Measurements from ENCODE around the gene SP4. TPM values are rescaled to one million over a fixed set of nuclear protein-coding genes. Genes with fewer than 3 reads are reported as not detected.

The SP4 gene
- total RNA-seq, 4 donors from 2014 or later, result 6.4 to 21.2 (median 15.3) TPM

- no peak for DNase-seq
- H3K4me1 ChIP-seq, result no peaks in the 10 kb centered on the region
- H3K36me3 ChIP-seq, result no peaks in the 10 kb centered on the region
- H3K27me3 ChIP-seq, result no peaks in the 10 kb centered on the region
- TF ChIP-seq CTCF (IDR thresholded peaks at IDR 0.05), result no peak
- TF ChIP-seq POLR2A (IDR thresholded peaks at IDR 0.05), result no peak
- intact Hi-C loops (cut with DNase I; ENCODE audit: low total_unique reads), result no loop called here
- H3K27ac ChIP-seq, result no peak overlapping the region
- H3K4me3 ChIP-seq, result no peak overlapping the region
- H3K9me3 ChIP-seq, result peaks cover 0 to 7% of the 10 kb centered on the region in 2 donors
Observed at GRCh38 chr7:21497072-21497471, 69.2 kb downstream of the SP4 start.

GRCh38 chr7:21500117-21500832 is 72.4 kb downstream of the SP4 start:
- no peak for TF ChIP-seq POLR2A (IDR thresholded peaks at IDR 0.05)
- TF ChIP-seq CTCF (IDR thresholded peaks at IDR 0.05), result no peak
- H3K9me3 ChIP-seq, result peaks cover 0 to 7% of the 10 kb centered on the region in 2 donors
- no peaks in the 10 kb centered on the region for H3K27me3 ChIP-seq
- H3K36me3 ChIP-seq, result no peaks in the 10 kb centered on the region
- H3K4me1 ChIP-seq, result no peaks in the 10 kb centered on the region
- DNase-seq, result no peak
- intact Hi-C loops (cut with DNase I; ENCODE audit: low total_unique reads), result no loop called here
- no peak overlapping the region for H3K4me3 ChIP-seq
- H3K27ac ChIP-seq, result no peak overlapping the region

GRCh38 chr7:21504021-21504420 is 76.1 kb downstream of the SP4 start:
- H3K9me3 ChIP-seq, result peaks cover 0 to 2% of the 10 kb centered on the region in 2 donors
- H3K27me3 ChIP-seq, result no peaks in the 10 kb centered on the region
- no peak for DNase-seq
- intact Hi-C loops (cut with DNase I; ENCODE audit: low total_unique reads), result no loop called here
- no peaks in the 10 kb centered on the region for H3K4me1 ChIP-seq
- H3K27ac ChIP-seq, result no peak overlapping the region
- H3K4me3 ChIP-seq, result no peak overlapping the region
- H3K36me3 ChIP-seq, result no peaks in the 10 kb centered on the region
- TF ChIP-seq CTCF (IDR thresholded peaks at IDR 0.05), result no peak
- TF ChIP-seq POLR2A (IDR thresholded peaks at IDR 0.05), result no peak

- Histone ChIP-seq H3K4me3 (no peak overlapping the region), H3K27me3 (no peaks in the 10 kb centered on the region), H3K9me3 (peaks cover 0 to 8% of the 10 kb centered on the region in 2 donors), H3K27ac (no peak overlapping the region), H3K4me1 (no peaks in the 10 kb centered on the region), H3K36me3 (no peaks in the 10 kb centered on the region)
- no peak for DNase-seq
- TF ChIP-seq CTCF (IDR thresholded peaks at IDR 0.05) (peak; percentile 12 to 46 (median 22)), POLR2A (IDR thresholded peaks at IDR 0.05) (no peak)
- intact Hi-C loops (cut with DNase I; ENCODE audit: low total_unique reads), result no loop called here
Observed at GRCh38 chr7:21507627-21508343, 79.9 kb downstream of the SP4 start.

GRCh38 chr7:21508538-21508937 is 80.7 kb downstream of the SP4 start:
- no peaks in the 10 kb centered on the region for H3K27me3 ChIP-seq
- intact Hi-C loops (cut with DNase I; ENCODE audit: low total_unique reads), result no loop called here
- H3K4me1 ChIP-seq, result no peaks in the 10 kb centered on the region
- TF ChIP-seq POLR2A (IDR thresholded peaks at IDR 0.05) (no peak), CTCF (IDR thresholded peaks at IDR 0.05) (no peak)
- H3K36me3 ChIP-seq, result no peaks in the 10 kb centered on the region
- DNase-seq, result no peak
- no peak overlapping the region for H3K27ac ChIP-seq
- H3K4me3 ChIP-seq, result no peak overlapping the region
- H3K9me3 ChIP-seq, result peaks cover 0 to 8% of the 10 kb centered on the region in 2 donors

Measured in uterus (tissue), 4 donors.